Myocyte (in vitro differentiated cells): ENCODE results near the gene CCNYL1. TPM values are rescaled to one million over a fixed set of nuclear protein-coding genes. Genes with fewer than 3 reads are reported as not detected.
"Not testable (repeated sequence)": the region's sequence is repeated elsewhere in the genome, so short reads cannot be mapped to it uniquely, and the experiment has no call there.

Experiments used
- DNase-seq: peaks from one replicate; pipeline ENCODE4 v3.0.0-alpha.2; 2012; ENCODE audit warnings: low read depth
- total RNA-seq: library from RNA; depleted of rRNA; stranded (reverse); fragments of >200 nt; gene quantifications from 2 replicates; pipeline ENCODE4 v1.2.3, GENCODE V29; 2014

CCNYL1 gene
- total RNA-seq, 1 donor from 2014 or later = 6.6 TPM

DNA sequence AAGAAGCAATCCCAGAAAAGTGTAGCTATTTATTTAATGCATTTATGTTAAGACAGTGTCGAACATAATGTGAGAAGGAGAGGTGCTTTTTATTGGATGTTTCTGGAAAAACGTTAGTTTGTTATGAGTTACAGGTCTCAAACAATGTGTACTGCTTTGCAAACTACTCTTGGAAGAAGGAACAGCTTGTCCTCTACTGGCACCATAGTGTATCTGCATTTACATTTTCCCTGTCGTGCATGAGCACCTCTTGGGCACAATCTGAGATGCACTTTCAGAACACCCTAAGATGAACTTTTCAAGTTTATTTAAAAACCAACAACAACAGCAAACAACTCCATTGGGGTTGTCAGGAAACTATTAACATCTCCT lies 22.8 kb downstream of the CCNYL1 start:
- peak; percentile 41 for DNase-seq

DNA sequence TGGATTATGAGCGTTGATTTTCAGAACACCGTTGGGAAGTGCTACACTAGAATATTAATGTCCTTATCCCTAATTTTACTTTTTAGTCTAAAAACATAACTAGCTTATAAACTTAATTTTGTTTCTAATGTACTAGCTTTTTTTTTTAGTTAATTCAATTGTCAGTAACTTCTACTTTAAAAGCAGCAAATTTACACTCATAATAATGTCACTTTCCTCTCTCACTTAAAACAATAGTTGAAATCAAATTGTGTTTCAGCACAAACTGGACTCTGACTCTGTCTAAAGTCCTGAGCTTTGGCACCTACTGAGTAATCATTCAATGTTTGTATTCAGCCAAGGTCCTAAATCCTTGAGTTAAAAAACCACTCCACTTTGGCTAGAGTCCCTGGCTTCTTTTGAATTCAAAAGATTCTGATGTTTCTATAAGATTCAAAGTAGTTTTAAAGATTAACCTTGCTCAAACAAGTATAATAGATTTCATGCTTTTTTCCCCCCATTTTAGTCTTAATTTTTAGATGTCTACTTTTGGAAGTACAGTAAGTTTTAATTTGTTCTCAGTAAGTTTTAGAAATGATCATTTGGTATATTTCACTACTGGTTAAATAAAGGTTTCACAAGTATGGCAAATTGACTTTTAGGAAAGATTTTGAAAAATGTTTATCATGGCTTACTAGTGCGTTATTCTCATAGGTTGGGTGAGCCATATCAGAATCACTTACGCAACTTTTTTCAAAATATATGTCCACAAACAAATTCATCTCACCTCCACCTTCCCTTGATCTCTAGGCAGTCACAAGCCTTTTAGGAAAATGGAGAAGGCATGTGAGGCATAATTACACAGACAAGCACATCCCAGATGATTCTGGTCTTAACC lies 23.4 kb downstream of the CCNYL1 start:
- no peak for DNase-seq

GRCh38 chr2:207735513-207735859 lies 24.0 kb downstream of the CCNYL1 start:
- not testable (repeated sequence) for DNase-seq

DNA sequence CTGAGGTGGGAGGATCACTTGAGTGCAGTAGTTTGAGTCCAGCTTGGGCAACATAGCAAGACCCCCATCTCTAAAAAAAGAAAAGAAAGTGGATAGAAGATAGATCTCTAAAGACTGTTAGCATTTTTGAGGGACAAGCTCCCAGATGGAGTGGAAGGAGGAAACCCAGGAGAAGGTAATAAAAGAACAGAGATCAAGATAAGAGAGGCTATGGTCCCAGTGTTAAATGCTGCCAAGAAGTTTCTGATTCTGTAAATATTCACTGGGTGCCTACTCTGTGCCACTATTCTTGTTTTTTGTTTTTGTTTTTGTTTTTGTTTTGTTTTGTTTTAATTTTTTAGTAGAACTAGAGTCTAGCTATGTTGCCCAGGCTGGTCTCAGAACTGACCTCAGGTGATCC lies 32.1 kb downstream of the CCNYL1 start:
- no peak for DNase-seq

- no peak for DNase-seq
Measured at GRCh38 chr2:207744050-207744449, 32.6 kb downstream of the CCNYL1 start.

GRCh38 chr2:207744451-207744850 lies 33.0 kb downstream of the CCNYL1 start:
- DNase-seq = no peak

DNA sequence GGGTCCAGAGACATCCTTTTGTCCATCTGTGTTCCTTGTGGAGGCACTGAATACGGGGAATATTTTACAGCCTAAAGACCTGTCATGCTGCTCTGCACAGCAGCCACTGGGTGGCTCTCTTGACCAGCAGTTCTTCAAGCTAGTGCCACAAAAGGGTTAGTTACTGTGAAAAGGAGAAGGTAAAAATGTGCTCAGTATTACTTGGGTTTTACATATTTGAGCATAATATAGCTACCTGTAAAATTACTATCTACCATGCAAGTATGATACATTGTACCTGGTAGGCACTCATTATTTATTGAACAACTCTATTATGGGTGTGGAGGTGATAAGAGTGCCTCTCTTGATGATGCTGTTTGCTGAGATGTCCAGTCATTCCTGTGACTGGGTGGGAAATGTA lies 34.7 kb downstream of the CCNYL1 start:
- DNase-seq = peak; percentile 67

DNA sequence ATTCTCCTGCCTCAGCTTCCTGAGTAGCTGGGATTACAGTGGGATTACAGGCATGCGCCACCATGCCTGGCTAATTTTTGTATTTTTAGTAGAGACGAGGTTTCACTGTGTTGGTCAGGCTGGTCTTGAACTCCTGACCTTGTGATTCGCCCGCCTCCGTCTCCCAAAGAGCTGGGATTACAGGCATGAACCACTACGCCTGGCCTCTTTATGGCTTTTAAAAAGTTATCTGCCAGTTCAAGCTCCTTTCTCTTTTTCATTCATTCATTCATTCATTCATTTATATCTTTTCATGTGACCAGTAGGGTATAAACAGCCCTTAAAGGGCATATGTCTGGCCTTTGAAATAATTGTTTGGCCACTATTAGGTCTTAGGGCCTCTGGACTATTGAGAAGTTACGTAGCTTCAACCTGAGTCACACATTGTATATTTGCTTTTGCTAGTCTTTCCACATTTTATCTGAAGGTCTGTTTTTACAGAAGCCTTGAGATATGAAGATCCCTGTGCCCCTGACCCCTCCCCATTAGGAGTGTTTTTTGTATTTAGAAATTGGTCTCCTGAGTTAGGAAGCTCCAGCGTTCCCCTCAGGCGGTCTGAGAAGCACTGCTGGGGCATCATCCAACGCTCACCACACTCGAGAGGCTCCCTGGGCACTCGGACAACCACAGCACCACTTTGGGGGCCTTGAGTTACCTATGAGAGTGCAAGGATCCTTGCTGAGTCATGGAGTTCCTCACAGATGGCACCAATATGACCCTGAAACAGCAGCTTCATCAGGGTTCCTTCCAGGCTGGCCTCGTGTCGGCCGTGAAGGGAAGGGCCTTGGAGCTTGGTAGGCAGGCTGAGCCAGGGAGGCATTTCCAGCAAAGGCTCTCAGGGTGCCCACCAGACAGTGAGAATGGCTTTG lies 36.5 kb downstream of the CCNYL1 start:
- DNase-seq = no peak

DNA sequence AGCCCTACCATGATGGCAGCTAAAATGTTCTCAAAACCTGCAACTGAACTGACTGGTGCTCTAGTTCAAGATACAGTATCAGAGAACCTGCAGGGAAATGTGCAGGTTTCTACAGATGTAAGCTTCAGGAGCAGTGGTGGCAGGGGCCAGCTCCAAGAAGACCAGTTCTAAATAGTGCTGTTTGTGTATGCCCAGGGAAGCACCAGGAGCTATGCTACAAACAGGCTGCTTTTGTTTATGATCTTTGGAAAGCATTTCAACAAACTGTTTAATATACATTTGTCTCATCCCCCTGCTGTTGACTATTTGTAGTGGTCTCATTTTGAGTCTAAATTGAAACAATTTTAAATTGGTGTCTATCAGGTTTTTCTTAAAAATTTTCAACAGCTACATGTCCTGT lies 37.6 kb downstream of the CCNYL1 start:
- no peak for DNase-seq

DNA sequence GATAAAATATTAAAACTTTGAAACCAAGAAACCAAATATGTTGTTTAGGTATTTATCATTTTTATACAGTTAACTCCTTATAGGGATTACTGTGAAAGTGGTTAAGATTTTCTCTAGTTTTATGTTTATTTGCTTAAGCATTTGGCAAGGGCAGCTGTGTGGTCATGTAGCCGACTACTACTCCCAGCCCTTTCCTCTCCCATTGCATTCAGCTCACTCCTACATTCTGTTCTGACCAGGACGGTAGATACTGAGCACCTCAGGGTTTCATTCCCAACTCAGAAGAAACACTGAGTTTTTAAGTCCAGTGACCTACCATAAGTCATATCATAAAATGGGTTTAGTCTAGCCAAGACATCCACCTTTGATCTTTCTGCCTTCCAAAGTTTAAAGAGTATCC lies 38.4 kb downstream of the CCNYL1 start:
- DNase-seq = no peak

DNA sequence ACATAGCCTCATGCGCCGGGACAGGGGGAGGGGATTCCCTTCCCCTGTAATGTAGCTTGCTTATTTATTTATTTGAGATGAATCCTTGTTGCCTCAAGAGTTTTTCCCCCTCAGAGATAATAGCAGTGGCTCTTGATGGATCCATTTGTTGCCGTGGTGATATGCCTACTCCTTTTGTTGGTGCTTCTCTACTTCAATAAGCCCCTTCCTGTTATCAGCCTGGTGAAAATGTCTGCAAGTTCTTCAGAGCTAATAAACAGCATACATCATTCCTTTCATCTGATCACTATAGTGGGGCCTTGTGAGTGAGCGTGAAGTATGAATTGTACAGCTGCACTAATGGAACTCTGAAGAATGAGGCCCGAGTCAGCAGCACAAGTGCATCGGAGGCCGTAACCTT lies 38.9 kb downstream of the CCNYL1 start:
- DNase-seq = no peak

- DNase-seq = no peak
Measured at GRCh38 chr2:207750876-207751275, 39.4 kb downstream of the CCNYL1 start.

GRCh38 chr2:207753688-207754087 lies 42.2 kb downstream of the CCNYL1 start:
- DNase-seq = not testable (repeated sequence)

DNA sequence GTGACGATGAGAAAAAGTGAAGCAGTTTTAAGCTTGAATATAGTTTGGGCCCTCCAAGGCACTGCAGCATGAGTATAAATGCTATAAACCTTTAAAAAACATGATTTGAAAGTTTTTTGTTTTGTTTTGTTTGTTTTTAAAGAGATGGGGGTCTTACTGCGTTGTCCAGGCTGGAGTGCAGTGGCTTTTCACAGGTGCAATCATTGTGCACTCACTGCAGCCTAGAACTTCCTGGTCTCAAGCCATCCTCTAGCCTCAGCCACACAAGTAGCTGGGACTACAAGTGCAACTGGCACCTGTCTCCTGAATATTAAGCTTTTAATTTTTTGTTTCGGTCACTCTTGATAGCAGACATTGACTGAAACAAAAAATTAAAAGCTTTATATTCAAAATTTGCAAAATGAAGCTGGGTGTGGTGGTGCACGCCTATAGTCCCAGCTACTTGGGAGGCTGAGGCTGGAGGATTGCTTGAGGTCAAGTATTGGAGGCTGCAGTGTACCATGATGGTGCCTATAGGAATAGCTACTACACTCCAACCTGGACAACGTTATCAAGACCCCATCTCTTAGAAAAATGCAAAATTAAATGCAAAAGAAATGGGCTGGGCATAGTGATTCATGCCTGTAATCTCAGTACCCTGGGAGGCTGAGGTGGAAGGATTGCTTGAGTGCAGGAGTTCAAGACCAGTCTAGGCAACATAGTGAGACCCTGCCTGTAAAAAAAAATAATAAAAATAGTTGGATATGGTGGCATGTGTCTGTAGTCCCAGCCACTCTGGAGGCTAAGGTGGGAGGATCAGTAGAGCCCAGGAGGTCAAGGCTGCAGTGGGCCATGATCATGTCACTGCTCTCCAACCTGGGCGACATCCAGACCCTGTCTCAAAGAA lies 43.3 kb downstream of the CCNYL1 start:
- DNase-seq = no peak

DNA sequence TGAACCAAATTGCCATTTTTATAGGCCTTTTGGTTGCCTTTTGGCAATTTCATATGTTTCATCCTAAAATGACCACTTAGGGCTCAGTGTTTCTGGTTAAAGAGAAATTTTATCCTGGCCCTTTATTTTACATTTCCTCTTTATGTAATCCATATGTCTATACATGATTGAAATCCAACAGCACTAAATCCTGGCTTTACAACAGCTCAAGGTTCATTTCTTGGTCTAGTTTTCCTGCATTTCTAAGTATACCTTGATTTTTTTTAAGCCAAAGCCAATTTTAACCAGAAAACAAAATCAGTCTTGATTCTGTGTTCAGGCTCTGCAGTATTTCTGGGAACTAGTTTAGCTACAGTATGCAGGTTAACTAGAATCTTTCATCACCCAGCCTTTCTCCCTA lies 46.6 kb downstream of the CCNYL1 start:
- DNase-seq = no peak

GRCh38 chr2:207759890-207760289 lies 48.5 kb downstream of the CCNYL1 start:
- DNase-seq = no peak

GRCh38 chr2:207760453-207760852 lies 49.0 kb downstream of the CCNYL1 start:
- DNase-seq = no peak

DNA sequence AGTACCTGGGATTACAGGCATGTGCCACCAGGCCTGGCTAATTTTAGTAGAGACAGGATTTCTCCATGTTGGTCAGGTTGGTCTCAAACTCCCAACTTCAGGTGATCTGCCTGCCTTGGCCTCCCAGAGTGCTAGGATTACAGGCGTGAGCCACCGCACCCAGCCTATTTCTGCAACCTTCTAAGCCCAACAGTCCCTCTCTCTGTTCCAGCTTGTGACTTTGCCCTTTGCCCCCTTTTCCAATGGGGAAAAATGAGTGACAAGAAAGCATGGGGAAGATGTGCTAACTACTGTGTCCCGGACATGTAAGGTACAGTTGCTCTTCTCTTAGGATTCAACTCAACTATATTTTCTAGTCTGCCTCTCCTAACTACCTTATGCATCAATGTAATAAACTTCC lies 50.0 kb downstream of the CCNYL1 start:
- not testable (repeated sequence) for DNase-seq

DNA sequence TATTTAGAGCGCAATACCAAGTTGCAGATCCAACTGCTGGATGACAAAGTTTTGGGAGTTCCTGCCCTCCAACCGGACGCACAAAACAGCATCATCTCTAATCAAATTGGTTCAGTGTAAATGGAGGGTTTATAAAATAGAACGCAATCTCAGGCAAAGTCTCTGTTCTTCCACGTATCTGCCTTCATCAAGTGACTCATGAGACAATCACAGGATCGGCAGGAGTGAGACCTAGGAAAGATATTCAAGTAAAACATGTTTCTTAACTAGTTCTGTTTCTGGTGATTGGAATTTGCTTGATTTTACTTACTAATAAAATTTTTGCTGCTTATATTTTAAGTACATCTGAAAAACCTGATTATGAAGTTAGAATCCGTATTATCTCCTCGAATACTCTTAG lies 50.7 kb downstream of the CCNYL1 start:
- no peak for DNase-seq

- no peak for DNase-seq
Measured at GRCh38 chr2:207763303-207763917, 52.0 kb downstream of the CCNYL1 start.

DNA sequence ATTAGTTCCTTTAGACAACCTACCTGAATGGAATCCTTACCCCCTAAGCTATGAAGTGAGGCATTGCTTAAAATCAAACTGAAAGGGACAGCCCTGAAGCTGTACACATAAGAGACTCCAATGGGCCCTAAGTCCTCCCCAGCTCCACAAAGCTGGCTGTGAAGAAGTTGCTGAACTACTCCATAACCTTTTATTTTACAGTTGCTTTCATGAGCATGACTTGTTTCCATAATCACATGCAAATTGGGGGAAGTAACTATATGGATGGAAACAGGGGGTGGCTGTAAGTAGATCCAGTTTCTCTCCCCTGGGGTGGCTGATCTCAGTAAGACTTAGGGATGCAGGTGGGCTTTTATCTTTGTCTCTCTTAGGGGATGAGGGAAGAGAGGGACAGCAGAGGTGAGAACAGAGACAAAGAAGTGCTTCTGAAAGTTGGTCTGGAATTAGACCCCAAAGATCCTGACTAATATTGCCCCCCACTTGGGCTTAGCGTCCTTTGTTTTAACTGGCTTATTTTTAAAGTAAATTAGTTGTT lies 52.7 kb downstream of the CCNYL1 start:
- no peak for DNase-seq
